A549 (cell line): ENCODE results near the gene THRA. TPM values are rescaled to one million over a fixed set of nuclear protein-coding genes. Genes with fewer than 3 reads are reported as not detected.
A peak's percentile ranks its signal among the peaks of the same experiment; 100 is the strongest.

ENCODE experiments used
- ATAC-seq, 2 experiments: fragments of 200-7000 bp in 1 of 2; fragments of >200 bp in 1 of 2; cut with Nextera tagmentation in 1 of 2; cut with Tn5 transposase in 1 of 2; 3 replicates each; pipeline versions ENCODE4 v1.8.0 to v1.9.1; 2018 to 2020; ENCODE audit warnings: mild to moderate bottlenecking in 1 of 2, moderate library complexity in 1 of 2
- CTCF ChIA-PET: fragments of 300-600 bp; sonication (Branson Sonifier 250); formaldehyde crosslinking; extraction: SDS; loops from one replicate; lab custom pipeline; 2021; ENCODE audit warnings: antibody characterized with exemption, inconsistent platforms; lab: Yijun Ruan, JAX
- POLR2A ChIA-PET: fragments of 350-600 bp; formaldehyde crosslinking; extraction: SDS; loops from one replicate; lab custom pipeline; 2021; ENCODE audit warnings: antibody characterized with exemption, inconsistent platforms; lab: Yijun Ruan, JAX
- DNase-seq, 2 experiments: peaks; one replicate each; pipeline versions ENCODE4 v3.0.0 to v3.0.0-alpha.2; 2011 to 2016; ENCODE audit warnings: low read depth in 1 of 2, low spot score in 1 of 2
- FAIRE-seq: peaks from 2 replicates; lab custom pipeline; 2011; peaks lifted over from hg19 to GRCh38; lab: Jason Lieb, UNC
- H3K27ac ChIP-seq, 2 experiments: fragments of >200 bp; sonication (Bioruptor Twin); formaldehyde crosslinking; 3 replicates each; pipeline ENCODE4 v1.5.1; 2016 to 2017
- H3K4me1 ChIP-seq: fragments of >200 bp; sonication (Bioruptor Twin); formaldehyde crosslinking; 3 replicates; pipeline ENCODE4 v1.6.1; 2016
- H3K4me2 ChIP-seq: fragments of >200 bp; sonication (Bioruptor Twin); formaldehyde crosslinking; 3 replicates; pipeline ENCODE4 v1.6.1; 2016
- H3K4me3 ChIP-seq: fragments of >200 bp; sonication (Bioruptor Twin); formaldehyde crosslinking; 3 replicates; pipeline ENCODE4 v1.5.1; 2016
- H3K9me3 ChIP-seq: fragments of >200 bp; sonication (Bioruptor Twin); formaldehyde crosslinking; 3 replicates; pipeline ENCODE4 v1.6.1; 2016
- CBX2 ChIP-seq: fragments of 200-600 bp; sonication (generic); IDR thresholded peaks from 2 replicates; pipeline ENCODE4 v1.6.1; 2016; ENCODE audit warnings: low read depth, mild to moderate bottlenecking, borderline replicate concordance
- CBX8 ChIP-seq: fragments of 200-600 bp; sonication (generic); IDR thresholded peaks from 2 replicates; pipeline ENCODE4 v1.6.1; 2016
- CTCF ChIP-seq: fragments of >200 bp; sonication (Bioruptor Twin); formaldehyde crosslinking; IDR thresholded peaks from 3 replicates; pipeline ENCODE4 v1.5.1; 2016
- EHMT2 ChIP-seq: fragments of 200-600 bp; sonication (generic); IDR thresholded peaks from 2 replicates; pipeline ENCODE4 v1.6.1; 2016; ENCODE audit warnings: antibody characterized with exemption, low read depth, mild to moderate bottlenecking, moderate library complexity
- ESRRA ChIP-seq: fragments of 150-350 bp; IDR thresholded peaks from 2 replicates; pipeline ENCODE4 v1.6.1; 2014; ENCODE audit warnings: mild to moderate bottlenecking, low read length, borderline replicate concordance
- FOSB ChIP-seq: fragments of 250-450 bp; sonication (Bioruptor Pico); IDR thresholded peaks from 2 replicates; pipeline ENCODE4 v1.5.0; 2020; ENCODE audit warnings: mild to moderate bottlenecking, moderate library complexity
- FOSL2 ChIP-seq, 2 experiments: fragments of 450-650 bp in 1 of 2; fragments of >200 bp in 1 of 2; sonication (Bioruptor Twin) in 1 of 2; formaldehyde crosslinking; IDR thresholded peaks; 2 replicates each; pipeline versions ENCODE4 v1.5.0 to v1.6.1; 2016 to 2020; ENCODE audit warnings: mild to moderate bottlenecking in 1 of 2, moderate library complexity in 1 of 2
- FOXS1 ChIP-seq: fragments of 250-450 bp; sonication (Bioruptor Pico); IDR thresholded peaks from 2 replicates; pipeline ENCODE4 v1.5.0; 2020; ENCODE audit warnings: mild to moderate bottlenecking, moderate library complexity
- HOXA7 ChIP-seq: fragments of 250-450 bp; sonication (Bioruptor Pico); IDR thresholded peaks from 2 replicates; pipeline ENCODE4 v1.5.0; 2020; ENCODE audit warnings: mild to moderate bottlenecking, moderate library complexity
- HOXB13 ChIP-seq: fragments of 250-450 bp; sonication (Bioruptor Pico); IDR thresholded peaks from 2 replicates; pipeline ENCODE4 v1.5.0; 2020; ENCODE audit warnings: low read depth, mild to moderate bottlenecking, moderate library complexity
- HOXB5 ChIP-seq: fragments of 250-450 bp; sonication (Bioruptor Pico); IDR thresholded peaks from 2 replicates; pipeline ENCODE4 v1.5.0; 2020; ENCODE audit warnings: mild to moderate bottlenecking, moderate library complexity
- NPAS2 ChIP-seq: fragments of 250-450 bp; sonication (Bioruptor Pico); IDR thresholded peaks from 2 replicates; pipeline ENCODE4 v1.8.0; 2022; ENCODE audit warnings: mild to moderate bottlenecking, moderate library complexity, borderline replicate concordance
- NR3C1 ChIP-seq: fragments of >200 bp; sonication (Bioruptor Twin); formaldehyde crosslinking; IDR thresholded peaks from 3 replicates; pipeline ENCODE4 v1.6.1; 2017
- POLR2AphosphoS2 ChIP-seq: conservative IDR thresholded peaks from 2 replicates; pipeline ENCODE4 v1.6.1; 2012; ENCODE audit warnings: low read length, improper control_type of control experiment, inconsistent platforms
- RFX5 ChIP-seq: fragments of 450-650 bp; IDR thresholded peaks from 2 replicates; pipeline ENCODE4 v1.7.1; 2014; ENCODE audit warnings: antibody characterized with exemption, mild to moderate bottlenecking, moderate library complexity
- RNF2 ChIP-seq: fragments of 200-600 bp; sonication (generic); IDR thresholded peaks from 2 replicates; pipeline ENCODE4 v1.6.1; 2016; ENCODE audit warnings: low read depth, mild to moderate bottlenecking, antibody characterized with exemption, moderate library complexity, borderline replicate concordance
- TFCP2L1 ChIP-seq: fragments of 250-450 bp; sonication (Bioruptor Pico); IDR thresholded peaks from 2 replicates; pipeline ENCODE4 v1.5.0; 2021; ENCODE audit warnings: mild to moderate bottlenecking
- USF2 ChIP-seq: fragments of 450-650 bp; IDR thresholded peaks from 2 replicates; pipeline ENCODE4 v1.6.1; 2014; ENCODE audit warnings: antibody characterized with exemption
- ZC3H11A ChIP-seq: fragments of 450-650 bp; IDR thresholded peaks from 2 replicates; pipeline ENCODE4 v1.6.1; 2014; ENCODE audit warnings: antibody characterized with exemption, mild to moderate bottlenecking
- WGBS: methylation state at CpG from one replicate; pipeline ENCODE4 v1.1.6; 2017; ENCODE audit errors: missing lambda C conversion rate; 5-methylcytosine and 5-hydroxymethylcytosine counted together
- polyA plus RNA-seq, 4 experiments: library from polyadenylated mRNA; depleted of rRNA in 3 of 4; stranded (reverse); fragments of >200 nt; fragmentation: RNase III in 1 of 4; extraction: RNeasy Plus Mini Kit Qiagen cat#74134 plus additional on column Dnase treatment in 1 of 4; gene quantifications; 2 replicates in 3 of 4; 3 replicates in 1 of 4; pipeline ENCODE4 v1.2.3, GENCODE V29; 2011 to 2017
- TF ChIP-seq, protein P1 (sequence below): fragments of 200-600 bp; sonication (generic); IDR thresholded peaks from 2 replicates; pipeline ENCODE4 v1.6.1; 2016; ENCODE audit warnings: antibody characterized with exemption, mild to moderate bottlenecking, moderate library complexity
- TF ChIP-seq, protein P2 (sequence below): fragments of 250-450 bp; sonication (Bioruptor Pico); IDR thresholded peaks from 2 replicates; pipeline ENCODE4 v1.5.0; 2020; ENCODE audit warnings: low read depth, mild to moderate bottlenecking, moderate library complexity
- TF ChIP-seq, protein P3 (sequence below): fragments of 250-450 bp; sonication (Bioruptor Pico); IDR thresholded peaks from 2 replicates; pipeline ENCODE4 v1.5.0; 2021; ENCODE audit warnings: mild to moderate bottlenecking, moderate library complexity, borderline replicate concordance

THRA gene
- polyA plus RNA-seq, 2 of the 4 experiments (the other 2 are of a cell fraction), result 20.1 to 22.5 TPM

DNA sequence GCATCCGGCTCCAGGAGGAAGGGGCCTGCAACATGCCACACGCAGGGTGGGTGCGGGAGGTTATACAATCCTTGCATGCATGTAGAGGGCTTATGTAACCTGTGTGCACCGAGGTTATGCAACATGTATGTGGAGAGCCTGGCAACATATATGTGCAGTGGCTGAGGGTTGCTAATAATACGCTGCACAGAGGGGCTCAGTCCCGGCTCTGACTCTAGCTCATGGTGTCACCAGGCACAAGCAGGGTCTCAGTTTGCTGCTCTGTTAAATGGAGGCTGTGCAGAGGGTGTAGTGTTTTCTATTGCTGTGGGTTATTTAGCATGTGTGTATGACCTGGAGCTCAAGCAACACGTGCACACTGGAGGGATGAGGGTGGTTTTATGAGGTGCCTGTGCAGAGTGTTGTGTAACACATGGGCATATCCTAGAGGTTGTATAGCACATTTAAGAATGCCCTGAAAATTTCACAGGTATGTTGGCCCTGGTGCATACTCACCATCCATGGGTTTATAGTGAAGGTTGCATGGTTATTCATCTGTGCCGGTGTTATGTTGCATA, 13.3 kb downstream of the THRA start:
- no peak for TF ChIP-seq POLR2AphosphoS2
- TF ChIP-seq, protein P1, sequence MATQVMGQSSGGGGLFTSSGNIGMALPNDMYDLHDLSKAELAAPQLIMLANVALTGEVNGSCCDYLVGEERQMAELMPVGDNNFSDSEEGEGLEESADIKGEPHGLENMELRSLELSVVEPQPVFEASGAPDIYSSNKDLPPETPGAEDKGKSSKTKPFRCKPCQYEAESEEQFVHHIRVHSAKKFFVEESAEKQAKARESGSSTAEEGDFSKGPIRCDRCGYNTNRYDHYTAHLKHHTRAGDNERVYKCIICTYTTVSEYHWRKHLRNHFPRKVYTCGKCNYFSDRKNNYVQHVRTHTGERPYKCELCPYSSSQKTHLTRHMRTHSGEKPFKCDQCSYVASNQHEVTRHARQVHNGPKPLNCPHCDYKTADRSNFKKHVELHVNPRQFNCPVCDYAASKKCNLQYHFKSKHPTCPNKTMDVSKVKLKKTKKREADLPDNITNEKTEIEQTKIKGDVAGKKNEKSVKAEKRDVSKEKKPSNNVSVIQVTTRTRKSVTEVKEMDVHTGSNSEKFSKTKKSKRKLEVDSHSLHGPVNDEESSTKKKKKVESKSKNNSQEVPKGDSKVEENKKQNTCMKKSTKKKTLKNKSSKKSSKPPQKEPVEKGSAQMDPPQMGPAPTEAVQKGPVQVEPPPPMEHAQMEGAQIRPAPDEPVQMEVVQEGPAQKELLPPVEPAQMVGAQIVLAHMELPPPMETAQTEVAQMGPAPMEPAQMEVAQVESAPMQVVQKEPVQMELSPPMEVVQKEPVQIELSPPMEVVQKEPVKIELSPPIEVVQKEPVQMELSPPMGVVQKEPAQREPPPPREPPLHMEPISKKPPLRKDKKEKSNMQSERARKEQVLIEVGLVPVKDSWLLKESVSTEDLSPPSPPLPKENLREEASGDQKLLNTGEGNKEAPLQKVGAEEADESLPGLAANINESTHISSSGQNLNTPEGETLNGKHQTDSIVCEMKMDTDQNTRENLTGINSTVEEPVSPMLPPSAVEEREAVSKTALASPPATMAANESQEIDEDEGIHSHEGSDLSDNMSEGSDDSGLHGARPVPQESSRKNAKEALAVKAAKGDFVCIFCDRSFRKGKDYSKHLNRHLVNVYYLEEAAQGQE, result no peak
- TF ChIP-seq HOXB13 (CRISPR knock-in tag), result no peak
- no peak for TF ChIP-seq TFCP2L1 (CRISPR knock-in tag)
- no peak for TF ChIP-seq RNF2
- no peak for TF ChIP-seq CBX2
- TF ChIP-seq CTCF, result no peak
- TF ChIP-seq HOXB5, result no peak
- no peak for TF ChIP-seq EHMT2
- no peak for TF ChIP-seq FOSB (CRISPR knock-in tag)
- no peak for TF ChIP-seq USF2
- no peak for TF ChIP-seq ESRRA
- no peak for TF ChIP-seq HOXA7 (CRISPR knock-in tag)
- TF ChIP-seq, protein P2, sequence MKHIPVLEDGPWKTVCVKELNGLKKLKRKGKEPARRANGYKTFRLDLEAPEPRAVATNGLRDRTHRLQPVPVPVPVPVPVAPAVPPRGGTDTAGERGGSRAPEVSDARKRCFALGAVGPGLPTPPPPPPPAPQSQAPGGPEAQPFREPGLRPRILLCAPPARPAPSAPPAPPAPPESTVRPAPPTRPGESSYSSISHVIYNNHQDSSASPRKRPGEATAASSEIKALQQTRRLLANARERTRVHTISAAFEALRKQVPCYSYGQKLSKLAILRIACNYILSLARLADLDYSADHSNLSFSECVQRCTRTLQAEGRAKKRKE, result no peak
- TF ChIP-seq RFX5, result no peak
- TF ChIP-seq NPAS2, result no peak
- DNase-seq, result no peak
- Histone ChIP-seq H3K4me1 (peaks cover 52% of the 10 kb centered on the region), H3K27ac (peak overlapping the region; percentile 95), H3K4me2 (peak overlapping the region; percentile 64), H3K9me3 (no peaks in the 10 kb centered on the region), H3K4me3 (no peak overlapping the region)
- CTCF ChIA-PET, result interaction anchor here (0.6 to 34.4 kb wide), 45 partner anchors 2 to 455 kb away, joined by 3 to 919 read pairs (median 5); partner anchors contain the start of genes CSF3, MED24, NR1D1 and PSMD3
- POLR2A ChIA-PET, result interaction anchor here (1.1 to 1.2 kb wide), 2 partner anchors 25 to 33 kb away, joined by 3 to 5 read pairs; partner anchors contain the start of gene NR1D1
- no peak for ATAC-seq
- no peak for FAIRE-seq
- WGBS, result 67% methylated on average over 8 of the region's 8 CpGs

DNA sequence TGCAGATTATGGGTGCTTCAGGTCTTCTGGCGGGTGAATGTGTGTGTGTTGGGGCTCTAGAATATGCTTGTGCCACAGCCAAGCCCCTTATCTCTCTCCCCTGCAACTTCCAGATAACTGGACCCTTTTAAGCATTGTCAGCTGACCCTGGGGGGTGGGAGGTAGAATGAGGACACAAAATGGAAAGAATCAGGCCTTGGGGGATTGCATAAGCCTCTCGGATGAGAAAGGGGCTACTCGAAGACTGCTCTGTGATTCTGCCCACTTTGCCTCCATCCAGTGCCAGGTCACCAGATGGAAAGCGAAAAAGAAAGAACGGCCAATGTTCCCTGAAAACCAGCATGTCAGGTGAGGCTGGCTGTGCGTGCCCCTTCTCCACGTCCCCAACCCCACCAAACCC, 13.8 kb downstream of the THRA start:
- DNase-seq (no peak), FAIRE-seq (no peak), ATAC-seq (no peak)
- POLR2A ChIA-PET, result no interaction called here
- no peak overlapping the region for H3K4me2 ChIP-seq
- H3K27ac ChIP-seq, result no peak overlapping the region
- no peaks in the 10 kb centered on the region for H3K9me3 ChIP-seq
- WGBS, result 95% methylated on average over 7 of the region's 7 CpGs
- H3K4me1 ChIP-seq, result peaks cover 52% of the 10 kb centered on the region
- CTCF ChIA-PET, result interaction anchor here (0.9 to 34.4 kb wide), 17 partner anchors 1 to 142 kb away, joined by 3 to 919 read pairs (median 15); partner anchors contain the start of genes CSF3, MED24, NR1D1 and PSMD3
- no peak overlapping the region for H3K4me3 ChIP-seq
- TF ChIP-seq HOXA7 (CRISPR knock-in tag) (no peak), EHMT2 (no peak), CBX8 (no peak), FOSL2 (IDR thresholded peaks at IDR 0.05) (no peak), FOSL2 (CRISPR knock-in tag; IDR thresholded peaks at IDR 0.05) (no peak), NR3C1 (no peak), CBX2 (no peak), ZC3H11A (no peak), FOXS1 (no peak), HOXB5 (no peak)
- TF ChIP-seq, protein P1, result no peak
- TF ChIP-seq, protein P3, sequence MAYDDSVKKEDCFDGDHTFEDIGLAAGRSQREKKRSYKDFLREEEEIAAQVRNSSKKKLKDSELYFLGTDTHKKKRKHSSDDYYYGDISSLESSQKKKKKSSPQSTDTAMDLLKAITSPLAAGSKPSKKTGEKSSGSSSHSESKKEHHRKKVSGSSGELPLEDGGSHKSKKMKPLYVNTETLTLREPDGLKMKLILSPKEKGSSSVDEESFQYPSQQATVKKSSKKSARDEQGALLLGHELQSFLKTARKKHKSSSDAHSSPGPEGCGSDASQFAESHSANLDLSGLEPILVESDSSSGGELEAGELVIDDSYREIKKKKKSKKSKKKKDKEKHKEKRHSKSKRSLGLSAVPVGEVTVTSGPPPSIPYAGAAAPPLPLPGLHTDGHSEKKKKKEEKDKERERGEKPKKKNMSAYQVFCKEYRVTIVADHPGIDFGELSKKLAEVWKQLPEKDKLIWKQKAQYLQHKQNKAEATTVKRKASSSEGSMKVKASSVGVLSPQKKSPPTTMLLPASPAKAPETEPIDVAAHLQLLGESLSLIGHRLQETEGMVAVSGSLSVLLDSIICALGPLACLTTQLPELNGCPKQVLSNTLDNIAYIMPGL (CRISPR knock-in tag), result no peak
